Neural cell (in vitro differentiated cells): ENCODE measurements around the gene MYO1G.

Experiments used
- CTCF ChIP-seq: fragments of 450-650 bp; IDR thresholded peaks from 2 replicates; pipeline ENCODE4 v1.5.1; 2014; ENCODE audit warnings: antibody characterized with exemption, mild to moderate bottlenecking, moderate library complexity; ENCODE audit not compliant: poor library complexity, severe bottlenecking
- EP300 ChIP-seq: fragments of 450-650 bp; conservative IDR thresholded peaks from 2 replicates; pipeline ENCODE4 v1.6.1; 2014; ENCODE audit warnings: antibody characterized with exemption, mild to moderate bottlenecking, moderate library complexity; ENCODE audit not compliant: poor library complexity, severe bottlenecking
- EZH2 ChIP-seq: fragments of 200-600, 300-800 bp; shearing (Covaris generic), sonication (generic); IDR thresholded peaks from 2 replicates; pipeline ENCODE4 v1.6.1; 2014; ENCODE audit warnings: antibody characterized with exemption, low read length, borderline replicate concordance, mild to moderate bottlenecking; ENCODE audit not compliant: insufficient read depth, poor library complexity, severe bottlenecking
- MXI1 ChIP-seq: fragments of 450-650 bp; conservative IDR thresholded peaks from 2 replicates; pipeline ENCODE4 v1.6.1; 2014; ENCODE audit warnings: antibody characterized with exemption, mild to moderate bottlenecking; ENCODE audit not compliant: poor library complexity, severe bottlenecking
- POLR2AphosphoS5 ChIP-seq: IDR thresholded peaks from 2 replicates; pipeline ENCODE4 v1.6.1; 2012
- RAD21 ChIP-seq: fragments of 450-650 bp; conservative IDR thresholded peaks from 2 replicates; pipeline ENCODE4 v1.6.1; 2014; ENCODE audit warnings: antibody characterized with exemption, mild to moderate bottlenecking, moderate library complexity
- REST ChIP-seq: IDR thresholded peaks from 2 replicates; pipeline ENCODE4 v1.6.1; 2012; ENCODE audit warnings: borderline replicate concordance
- TAF1 ChIP-seq: IDR thresholded peaks from 2 replicates; pipeline ENCODE4 v1.6.1; 2012; ENCODE audit warnings: low read depth

GRCh38 chr7:45017253-45017652, 38.4 kb upstream of the MYO1G start:
- TF ChIP-seq CTCF (no peak), RAD21 (no peak), POLR2AphosphoS5 (no peak), MXI1 (no peak), EZH2 (no peak), REST (no peak), TAF1 (no peak), EP300 (no peak)
